Right lobe of liver (tissue), 6 donors: Measurements from ENCODE around the gene PRKCA. TPM values are rescaled to one million over a fixed set of nuclear protein-coding genes. Genes with fewer than 3 reads are reported as not detected.

Experiments used
- ATAC-seq, 4 donors: fragments of 200-7000 bp; cut with Tn5 transposase; one replicate each; pipeline ENCODE4 v1.9.1; 2020; ENCODE audit warnings: mild to moderate bottlenecking in 4 of 4, moderate library complexity in 4 of 4
- DNase-seq, 3 donors: peaks; one replicate each; pipeline ENCODE4 v3.0.0-alpha.2; 2020
- H3K27ac ChIP-seq, 3 donors: fragments of 200-600 bp; one replicate each; pipeline ENCODE4 v1.8.0; 2022
- H3K27me3 ChIP-seq, 2 donors: fragments of 200-600 bp; one replicate each; pipeline ENCODE4 v1.8.0; 2022
- H3K36me3 ChIP-seq, 4 donors: fragments of 200-600 bp; sonication (generic) in 1 of 4; one replicate each; pipeline versions ENCODE4 v1.5.1 to v1.8.0; 2017 to 2022; ENCODE audit warnings: control low read depth in 1 of 4
- H3K4me1 ChIP-seq, 4 donors: fragments of 200-600 bp; sonication (generic) in 1 of 4; one replicate each; pipeline versions ENCODE4 v1.5.1 to v1.8.0; 2017 to 2022; ENCODE audit warnings: control low read depth in 1 of 4
- H3K4me3 ChIP-seq, 3 donors: fragments of 200-600 bp; one replicate each; pipeline ENCODE4 v1.8.0; 2022
- H3K9me3 ChIP-seq, 4 donors: fragments of 200-600 bp; sonication (generic) in 1 of 4; one replicate each; pipeline versions ENCODE4 v1.5.1 to v1.8.0; 2017 to 2022; ENCODE audit warnings: control low read depth in 1 of 4
- POLR2A ChIP-seq: fragments of 450-650 bp; IDR thresholded peaks from one replicate; pipeline ENCODE4 v1.6.1; 2017; ENCODE audit warnings: antibody characterized with exemption, mild to moderate bottlenecking
- WGBS: methylation state at CpG from one replicate; pipeline ENCODE4 v1.1.6; 2018; ENCODE audit warnings: low coverage, low lambda C conversion rate; ENCODE audit not compliant: insufficient coverage; ENCODE audit errors: missing lambda C conversion rate; 5-methylcytosine and 5-hydroxymethylcytosine counted together
- intact Hi-C, 2 donors: fragments of 100-400 bp; cut with DNase I; formaldehyde crosslinking; loops; one replicate each; pipeline versions ENCODE4 v1.11.2 to v1.14.1; 2022
- total RNA-seq, 6 experiments: library from RNA; depleted of rRNA in 2 of 6; stranded (reverse); fragments of >200 nt in 2 of 6; fragmentation: NEBNext Ultra II Directional in 3 of 6; extraction: Animal tissue kit (Norgen Biotek cat#: 25700) in 3 of 6; gene quantifications; one replicate each; pipeline versions ENCODE4 v1.1.0 to v1.2.4, GENCODE V29; 2016 to 2023
- TF ChIP-seq, protein P1 (sequence below), 4 donors: fragments of 200-600 bp in 3 of 4; fragments of 450-650 bp in 1 of 4; IDR thresholded peaks; one replicate each; pipeline versions ENCODE4 v1.5.1 to v1.8.0; 2016 to 2022; ENCODE audit warnings: antibody characterized with exemption in 4 of 4, mild to moderate bottlenecking in 2 of 4
- donor health status: DM: no; HTN: yes; CAD: no.
- donor health status: DM: no; HTN: no; CAD: no.
- donor health status: DM: no; HTN: no; CAD: no.
- donor health status: DM: no; HTN: yes; CAD: no.
- donor health status: DM: no; HTN: yes; CAD: no.

PRKCA gene
- total RNA-seq, 6 experiments from 2014 or later: 11.7 to 23.0 (median 18.7) TPM

DNA sequence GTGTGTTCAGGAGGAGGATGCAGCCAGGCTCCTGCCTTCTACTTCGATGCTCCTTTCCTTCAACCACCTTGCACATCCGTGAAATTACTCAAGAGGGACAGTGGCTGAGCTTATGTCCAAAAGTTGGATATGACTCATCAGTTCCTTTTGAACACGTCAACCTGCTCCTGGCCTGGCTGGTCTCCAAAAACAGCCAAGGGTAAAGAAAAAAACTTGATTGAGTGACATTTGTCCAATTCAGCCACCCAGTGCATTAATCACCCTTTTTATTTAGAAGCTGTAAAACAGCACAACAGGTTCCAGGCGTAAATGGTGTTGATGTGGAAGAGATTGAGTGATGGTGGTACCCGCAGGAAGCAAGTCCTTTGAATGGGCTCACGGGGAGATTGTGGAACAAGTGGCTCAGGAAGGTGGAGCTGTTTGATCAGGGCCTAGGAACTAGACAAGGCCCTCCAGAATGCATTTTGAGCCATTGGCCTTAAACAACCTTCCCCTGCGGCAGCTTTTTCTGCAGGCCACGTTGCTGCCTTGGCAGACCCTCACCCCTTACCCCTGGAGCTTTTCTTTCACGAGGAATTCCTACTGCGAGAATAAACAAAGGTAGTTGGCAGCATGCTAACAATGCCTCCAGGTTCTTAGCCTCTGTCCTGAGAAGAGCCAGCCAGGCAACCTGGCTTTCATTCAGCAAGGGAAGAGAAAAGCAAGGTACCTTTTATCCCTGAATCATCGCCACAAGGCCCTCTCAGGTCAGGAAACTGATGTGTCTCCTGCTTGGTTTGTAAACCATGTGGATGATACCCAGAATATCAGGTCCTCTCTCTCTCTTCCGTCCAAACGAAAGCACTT is 359.2 kb downstream of the PRKCA start:
- Histone ChIP-seq H3K9me3 (no peaks in the 10 kb centered on the region), H3K27ac (no peak overlapping the region), H3K36me3 (no peaks in the 10 kb centered on the region), H3K4me1 (no peaks in the 10 kb centered on the region), H3K27me3 (no peaks in the 10 kb centered on the region), H3K4me3 (no peak overlapping the region)
- TF ChIP-seq POLR2A: no peak
- TF ChIP-seq, protein P1, sequence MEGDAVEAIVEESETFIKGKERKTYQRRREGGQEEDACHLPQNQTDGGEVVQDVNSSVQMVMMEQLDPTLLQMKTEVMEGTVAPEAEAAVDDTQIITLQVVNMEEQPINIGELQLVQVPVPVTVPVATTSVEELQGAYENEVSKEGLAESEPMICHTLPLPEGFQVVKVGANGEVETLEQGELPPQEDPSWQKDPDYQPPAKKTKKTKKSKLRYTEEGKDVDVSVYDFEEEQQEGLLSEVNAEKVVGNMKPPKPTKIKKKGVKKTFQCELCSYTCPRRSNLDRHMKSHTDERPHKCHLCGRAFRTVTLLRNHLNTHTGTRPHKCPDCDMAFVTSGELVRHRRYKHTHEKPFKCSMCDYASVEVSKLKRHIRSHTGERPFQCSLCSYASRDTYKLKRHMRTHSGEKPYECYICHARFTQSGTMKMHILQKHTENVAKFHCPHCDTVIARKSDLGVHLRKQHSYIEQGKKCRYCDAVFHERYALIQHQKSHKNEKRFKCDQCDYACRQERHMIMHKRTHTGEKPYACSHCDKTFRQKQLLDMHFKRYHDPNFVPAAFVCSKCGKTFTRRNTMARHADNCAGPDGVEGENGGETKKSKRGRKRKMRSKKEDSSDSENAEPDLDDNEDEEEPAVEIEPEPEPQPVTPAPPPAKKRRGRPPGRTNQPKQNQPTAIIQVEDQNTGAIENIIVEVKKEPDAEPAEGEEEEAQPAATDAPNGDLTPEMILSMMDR (IDR thresholded peaks at IDR 0.05): no peak
- intact Hi-C loops: no loop called here
- 61% methylated on average over 7 of the region's 13 CpGs for WGBS
- DNase-seq (peak in 1 of 3 donors; percentile 58), ATAC-seq (peak; percentile 21 to 82 (median 51))

DNA sequence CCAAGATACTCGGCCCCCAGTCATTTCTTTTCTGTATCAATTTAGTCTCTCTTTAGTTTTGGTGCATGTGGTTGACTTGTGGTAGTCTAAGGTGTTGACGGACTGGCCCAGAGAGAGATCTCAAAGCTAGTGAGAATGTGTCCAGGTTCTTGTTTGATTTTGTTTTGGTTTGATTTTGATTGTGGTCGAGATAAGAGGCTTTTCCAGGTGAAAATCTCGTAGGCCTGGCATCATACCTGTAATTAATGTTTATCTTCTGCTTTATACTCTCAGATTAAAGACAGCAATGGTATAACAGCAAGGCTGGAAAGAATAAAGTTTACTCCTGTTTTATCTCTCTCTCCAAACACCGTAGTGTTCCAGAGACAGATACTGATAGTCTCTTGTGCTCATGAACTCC is 360.1 kb downstream of the PRKCA start:
- WGBS: 77% methylated on average over 5 of the region's 5 CpGs
- no peaks in the 10 kb centered on the region for H3K4me1 ChIP-seq
- no peaks in the 10 kb centered on the region for H3K27me3 ChIP-seq
- H3K4me3 ChIP-seq: no peak overlapping the region
- H3K9me3 ChIP-seq: no peaks in the 10 kb centered on the region
- ATAC-seq (no peak), DNase-seq (no peak)
- intact Hi-C loops: no loop called here
- H3K27ac ChIP-seq: no peak overlapping the region
- no peaks in the 10 kb centered on the region for H3K36me3 ChIP-seq
- TF ChIP-seq, protein P1 (IDR thresholded peaks at IDR 0.05): no peak
- no peak for TF ChIP-seq POLR2A

DNA sequence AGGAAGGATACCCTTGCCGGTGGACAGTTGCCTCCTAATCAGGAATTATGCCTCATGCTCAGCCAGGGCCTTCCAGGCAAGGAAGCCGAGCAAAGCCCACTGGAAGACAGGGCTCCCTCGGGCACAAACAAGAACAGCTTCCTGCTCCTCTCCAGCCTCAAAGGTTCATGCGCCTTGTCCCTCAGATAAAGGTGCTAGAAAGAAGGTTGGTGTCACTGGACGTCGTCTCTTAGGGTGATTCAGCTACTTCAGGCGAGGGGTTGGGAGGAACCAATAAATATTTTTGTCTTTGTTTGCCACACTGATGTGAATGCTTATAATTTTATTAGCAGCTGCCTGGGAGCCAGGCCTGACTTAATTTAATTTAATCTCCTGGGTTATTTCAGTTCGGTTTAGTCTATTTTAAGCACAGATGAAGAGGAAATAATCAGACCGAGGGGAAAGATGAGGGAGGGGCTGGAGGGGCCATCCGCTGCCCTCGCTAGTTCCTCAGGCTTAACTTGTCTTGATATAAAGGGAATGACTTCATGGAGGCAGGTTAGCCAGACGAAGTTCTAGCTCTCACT is 360.7 kb downstream of the PRKCA start:
- no peak for ATAC-seq
- Histone ChIP-seq H3K9me3 (no peaks in the 10 kb centered on the region), H3K27ac (no peak overlapping the region), H3K27me3 (no peaks in the 10 kb centered on the region), H3K36me3 (no peaks in the 10 kb centered on the region), H3K4me3 (no peak overlapping the region), H3K4me1 (no peaks in the 10 kb centered on the region)
- no peak for TF ChIP-seq POLR2A
- TF ChIP-seq, protein P1 (IDR thresholded peaks at IDR 0.05): no peak
- 63% methylated on average over 11 of the region's 12 CpGs for WGBS
- intact Hi-C loops: no loop called here
- no peak for DNase-seq

DNA sequence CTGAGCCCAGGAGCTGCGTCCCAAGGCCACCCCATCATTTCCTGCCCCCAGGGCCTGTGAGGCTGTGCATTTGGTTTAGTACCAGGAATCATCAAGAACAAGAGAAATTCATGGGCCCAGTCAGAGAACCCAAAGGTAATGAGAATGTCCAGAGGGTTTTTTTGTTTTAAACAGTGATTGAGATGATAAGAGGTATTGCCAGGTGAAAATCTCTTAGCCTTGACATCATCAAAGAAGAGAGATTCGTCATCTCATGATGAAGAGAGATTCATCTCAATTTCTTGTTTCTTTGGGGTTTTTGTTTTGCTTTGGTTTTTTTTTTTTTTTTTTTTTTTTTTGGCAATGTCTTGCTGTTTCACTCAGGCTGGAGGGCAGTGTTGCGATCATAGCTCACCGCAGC is 361.9 kb downstream of the PRKCA start:
- H3K9me3 ChIP-seq: no peaks in the 10 kb centered on the region
- intact Hi-C loops: no loop called here

More for the DNA sequence above, 361.9 kb downstream of the PRKCA start:
- DNase-seq (no peak), ATAC-seq (no peak)
- WGBS: 94% methylated on average over 4 of the region's 4 CpGs
- no peaks in the 10 kb centered on the region for H3K4me1 ChIP-seq
- no peaks in the 10 kb centered on the region for H3K27me3 ChIP-seq
- H3K27ac ChIP-seq: no peak overlapping the region
- peaks cover 0 to 2% (median 0%) of the 10 kb centered on the region in 4 donors for H3K36me3 ChIP-seq
- H3K4me3 ChIP-seq: no peak overlapping the region
- TF ChIP-seq POLR2A: no peak
- TF ChIP-seq, protein P1 (IDR thresholded peaks at IDR 0.05): no peak
